Stimulated activated CD8-positive, alpha-beta memory T cell treated with anti-CD3 and anti-CD28 coated beads, Interleukin-15, amount 100 ng/mL, for 1 hour (primary cell): ENCODE results near the gene ARHGEF11.

Experiments used
- DNase-seq: peaks from one replicate; pipeline ENCODE4 v3.0.0-alpha.2; 2020; ENCODE audit warnings: low read depth

ARHGEF11 gene

DNA sequence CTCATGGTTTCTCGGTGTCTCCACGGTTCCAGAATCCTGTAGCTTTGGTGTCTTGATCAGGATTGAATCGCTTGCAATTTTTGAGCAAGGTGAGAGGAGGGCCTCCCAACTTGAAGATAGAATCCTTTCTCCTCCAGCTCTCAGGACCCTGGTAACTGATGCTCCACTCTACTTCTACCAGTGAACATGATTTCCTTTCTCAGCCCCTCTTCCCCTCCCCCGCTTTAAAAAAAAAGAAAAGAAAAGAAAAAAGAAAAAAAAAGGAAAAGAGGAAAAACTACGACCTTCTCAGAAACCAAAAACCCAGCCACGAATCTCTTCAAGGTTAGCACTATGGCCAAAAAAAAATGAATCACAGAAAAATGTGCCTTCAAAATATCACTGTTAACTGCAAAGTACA is 1.2 kb downstream of the ARHGEF11 start:
- no peak for DNase-seq

DNA sequence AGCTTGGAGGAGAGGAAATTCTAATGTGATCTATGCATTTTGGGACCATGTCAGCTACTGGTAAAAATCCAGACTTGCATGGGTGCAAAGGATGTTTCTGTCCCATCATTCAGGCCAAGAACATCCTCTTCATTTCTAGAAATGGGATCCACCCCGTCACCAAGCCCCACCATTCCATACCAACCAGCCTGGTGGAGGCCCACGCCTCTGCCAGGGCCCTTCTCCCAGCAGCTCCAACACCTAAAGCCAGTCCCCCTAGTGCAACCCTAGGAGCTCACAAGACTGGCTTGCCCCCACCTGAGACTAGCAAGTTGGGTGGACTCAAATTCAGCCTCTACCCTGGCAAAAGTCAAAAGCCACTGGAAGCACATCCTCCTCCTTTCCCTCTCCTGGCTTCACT is 1.9 kb downstream of the ARHGEF11 start:
- DNase-seq, result no peak

DNA sequence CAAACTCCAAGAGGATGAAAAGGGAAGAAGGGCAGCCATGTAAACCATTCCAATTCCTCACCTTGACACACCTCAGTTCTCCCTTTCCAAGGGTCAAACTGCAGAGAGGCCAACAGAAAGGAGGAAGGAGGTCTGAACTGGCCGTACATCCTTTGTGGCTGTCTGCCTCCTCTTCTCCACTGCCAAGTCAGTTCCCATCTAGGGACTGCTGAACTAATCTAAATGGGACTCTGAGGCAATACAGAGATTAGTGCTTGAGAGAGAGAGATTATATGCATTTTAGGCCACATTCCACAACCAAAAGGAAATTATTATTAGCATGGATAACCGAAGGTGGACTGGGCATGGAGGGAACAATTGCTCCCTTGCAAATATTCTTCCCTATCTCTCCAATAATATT is 2.7 kb downstream of the ARHGEF11 start:
- no peak for DNase-seq

DNA sequence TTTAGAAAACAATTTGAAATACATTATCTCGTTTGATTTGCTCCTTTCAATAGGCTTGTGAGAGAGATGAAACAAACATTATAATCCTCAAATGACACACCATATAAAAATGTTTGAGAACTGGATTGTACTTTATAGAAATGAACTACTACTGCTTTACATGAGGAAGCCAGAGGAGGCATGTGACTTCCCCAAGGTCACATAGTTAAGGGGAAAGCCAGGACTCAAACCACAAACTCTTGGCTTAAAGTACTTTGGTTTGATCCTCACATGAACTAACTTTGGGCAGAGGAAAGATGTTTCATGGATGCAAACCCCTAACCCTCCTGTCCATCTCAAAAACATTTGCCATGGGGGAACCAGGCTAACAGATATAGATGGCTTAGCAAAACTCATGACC is 4.7 kb downstream of the ARHGEF11 start:
- no peak for DNase-seq

DNA sequence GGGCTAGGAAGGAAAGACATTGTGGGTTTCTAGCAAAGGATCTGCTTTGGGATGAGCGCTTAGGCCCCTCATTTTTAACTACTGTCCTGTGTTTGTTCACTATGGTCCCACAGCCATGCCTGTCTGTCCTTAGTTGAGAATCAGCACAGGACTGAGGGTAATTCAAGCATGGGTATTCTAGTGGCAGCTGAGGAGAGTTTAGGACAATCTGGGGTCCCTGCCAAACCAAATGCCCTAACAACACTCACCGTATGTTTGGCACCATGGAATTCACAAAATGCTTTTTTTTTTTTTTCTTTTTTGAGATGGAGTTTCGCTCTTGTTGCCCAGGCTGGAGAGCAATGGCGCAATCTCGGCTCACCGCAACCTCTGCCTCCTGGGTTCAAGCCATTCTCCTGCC is 10.4 kb downstream of the ARHGEF11 start:
- no peak for DNase-seq

DNA sequence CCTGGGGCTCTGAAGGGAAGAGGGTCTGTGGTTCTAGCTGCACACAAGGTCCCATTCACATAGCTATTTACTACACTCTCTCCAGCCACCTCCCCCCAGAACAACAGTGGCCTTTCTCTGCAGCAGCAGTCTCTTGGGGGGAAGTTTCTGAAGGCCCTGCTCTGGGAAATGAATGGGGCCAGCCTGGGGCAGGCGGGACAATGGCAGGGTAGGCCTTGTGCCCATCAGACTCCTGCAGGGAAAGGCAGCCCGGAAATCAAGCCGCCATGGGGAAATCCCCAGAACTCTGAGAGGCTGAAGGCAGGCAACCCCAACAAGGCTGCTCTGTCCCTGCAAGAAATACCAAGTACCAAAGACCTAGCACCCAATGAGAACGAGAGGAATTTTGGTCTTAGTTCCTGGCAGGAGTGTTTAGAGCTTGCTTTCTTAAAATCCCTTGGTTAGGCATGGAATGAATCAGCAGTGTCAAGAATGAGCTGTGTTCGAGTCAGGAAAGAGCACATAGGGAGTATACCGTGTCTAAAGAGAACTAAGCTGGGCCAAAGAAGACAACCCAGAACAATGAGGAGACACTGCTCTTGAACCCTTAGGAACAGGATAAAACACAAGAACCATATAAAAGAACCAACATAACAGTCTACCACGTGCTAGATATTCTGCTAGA is 11.3 kb downstream of the ARHGEF11 start:
- DNase-seq, result no peak

DNA sequence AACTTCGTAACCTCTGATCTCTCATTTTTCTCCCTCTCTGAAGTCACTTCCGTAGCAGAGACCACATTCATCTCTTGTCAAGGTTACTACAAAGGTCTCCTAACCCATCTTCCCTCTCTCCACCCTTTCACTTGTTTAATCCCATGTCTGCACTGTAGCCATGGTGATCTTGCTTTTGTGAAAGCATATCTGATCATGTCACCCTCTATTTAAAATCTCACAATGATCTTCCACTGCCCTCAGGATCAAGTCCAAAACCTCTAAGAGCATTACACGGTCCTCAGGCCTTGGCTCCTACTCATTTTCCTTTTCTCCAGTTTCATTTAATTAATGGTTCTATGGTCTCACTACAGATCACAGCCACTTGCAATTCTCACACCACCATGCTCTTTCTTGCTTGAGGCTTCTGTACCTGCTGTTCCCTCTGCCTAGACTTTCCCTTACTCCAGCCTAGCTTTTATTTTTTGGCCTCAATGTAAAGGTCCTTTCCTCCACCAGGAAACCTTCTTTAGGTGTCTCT is 12.1 kb downstream of the ARHGEF11 start:
- no peak for DNase-seq

DNA sequence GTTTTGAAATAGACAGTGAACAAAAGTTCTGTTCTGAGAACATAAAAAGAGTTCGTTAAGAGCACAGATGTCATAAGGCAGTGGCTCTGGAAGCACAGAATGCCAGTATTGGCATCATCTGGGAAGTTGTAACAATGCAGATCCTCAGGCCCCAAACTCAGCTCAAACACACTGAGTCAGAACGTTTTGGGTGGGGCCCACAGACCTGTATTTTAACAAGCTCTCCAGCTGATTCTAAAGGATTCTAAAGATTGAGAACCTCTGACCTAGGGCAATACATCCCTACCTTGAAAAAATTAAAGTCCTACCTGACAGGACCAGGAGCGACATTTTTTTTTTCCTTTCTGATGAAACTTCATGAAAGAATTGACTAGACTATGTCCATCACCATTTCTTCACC is 13.2 kb downstream of the ARHGEF11 start:
- DNase-seq, result no peak

DNA sequence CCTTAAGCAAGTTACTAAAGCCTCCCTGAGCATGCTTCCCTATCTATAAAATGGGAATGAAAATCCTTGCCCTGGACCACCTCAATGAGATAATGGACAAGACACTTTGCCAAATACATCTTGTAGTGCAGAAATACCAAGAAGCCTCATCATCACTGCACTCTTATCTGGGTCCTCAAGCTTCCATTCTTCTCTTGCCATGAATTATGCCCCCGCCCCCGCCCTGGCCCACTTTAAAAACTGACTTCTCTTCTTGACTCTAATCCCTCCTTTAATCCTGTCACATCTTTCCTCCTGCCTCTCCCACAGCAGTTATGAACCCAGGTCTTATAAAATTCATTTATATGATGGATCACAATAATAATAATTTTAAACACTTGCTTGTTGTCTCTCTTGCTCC is 14.8 kb downstream of the ARHGEF11 start:
- DNase-seq, result no peak

DNA sequence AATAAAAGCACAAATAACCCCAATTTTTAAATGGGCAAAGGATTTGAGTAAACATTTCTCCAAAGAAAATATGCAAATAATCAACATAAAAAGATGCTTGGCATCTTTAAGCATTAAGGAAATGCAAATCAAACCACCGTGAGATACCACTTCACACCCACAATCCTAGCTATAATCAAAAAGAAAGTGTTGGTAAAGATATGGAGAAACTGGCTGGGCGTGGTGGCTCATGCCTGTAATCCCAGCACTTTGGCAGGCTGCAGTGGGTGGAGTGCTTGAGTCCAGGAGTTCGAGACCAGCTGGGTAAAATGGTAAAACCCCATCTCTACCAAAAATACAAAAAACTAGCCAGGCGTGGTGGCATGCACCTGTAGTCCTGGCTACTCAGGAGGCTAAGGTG is 16.9 kb downstream of the ARHGEF11 start:
- no peak for DNase-seq

DNA sequence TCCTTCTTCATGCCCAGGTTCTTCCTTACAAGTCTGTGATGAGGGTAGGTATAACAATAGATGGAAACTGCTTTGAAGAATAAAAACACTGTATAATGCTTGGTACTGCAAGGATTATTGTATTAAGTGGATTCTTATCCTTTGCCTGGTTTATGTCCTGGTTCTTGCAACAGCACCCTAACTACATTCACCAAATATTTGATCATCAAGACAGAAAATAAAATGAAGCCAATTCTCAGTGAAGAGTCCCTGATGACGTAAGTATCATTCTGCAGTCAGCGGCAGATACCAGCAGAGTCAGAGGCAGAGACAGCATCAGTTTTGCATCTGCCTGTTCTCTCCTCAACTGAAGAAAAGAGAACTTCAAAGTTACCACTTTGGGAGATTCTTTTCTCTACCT is 19.7 kb downstream of the ARHGEF11 start:
- no peak for DNase-seq

DNA sequence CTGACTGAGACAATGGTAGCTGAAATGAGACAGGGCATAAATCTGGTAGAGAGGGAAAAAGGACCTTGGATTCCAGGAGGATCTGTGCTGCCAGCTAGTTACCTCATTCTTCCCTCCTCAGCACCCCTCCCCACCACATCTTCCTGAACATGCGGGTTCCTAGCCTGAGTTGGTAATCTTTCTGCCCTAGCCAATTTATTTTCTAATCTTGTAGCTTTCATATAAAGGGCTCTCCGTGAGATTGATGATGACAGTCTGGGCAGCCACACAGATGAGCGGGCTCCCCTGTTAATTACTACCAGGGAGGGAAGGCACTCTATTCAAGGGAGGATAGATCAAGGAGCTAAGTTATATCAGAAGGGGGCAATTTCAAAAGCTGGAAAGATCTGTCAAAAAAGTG is 20.2 kb downstream of the ARHGEF11 start:
- DNase-seq, result no peak

DNA sequence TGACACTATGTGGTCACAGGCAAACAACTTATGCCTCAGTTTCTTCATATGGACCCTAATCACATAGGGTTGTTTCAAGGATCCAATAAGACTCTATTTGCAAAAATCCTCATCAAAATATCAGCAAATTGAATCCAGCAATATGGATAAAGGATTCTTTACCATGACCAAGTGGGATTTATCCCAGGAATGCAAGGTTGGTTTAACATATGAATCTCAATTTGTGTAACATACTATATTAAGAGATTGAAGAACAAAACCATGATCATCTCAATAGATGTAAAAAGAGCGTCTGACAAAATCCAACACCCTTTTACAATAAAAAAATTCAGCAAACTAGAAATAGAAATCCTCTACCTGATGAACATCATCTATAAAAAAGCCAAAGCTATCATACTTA is 23.9 kb downstream of the ARHGEF11 start:
- no peak for DNase-seq

DNA sequence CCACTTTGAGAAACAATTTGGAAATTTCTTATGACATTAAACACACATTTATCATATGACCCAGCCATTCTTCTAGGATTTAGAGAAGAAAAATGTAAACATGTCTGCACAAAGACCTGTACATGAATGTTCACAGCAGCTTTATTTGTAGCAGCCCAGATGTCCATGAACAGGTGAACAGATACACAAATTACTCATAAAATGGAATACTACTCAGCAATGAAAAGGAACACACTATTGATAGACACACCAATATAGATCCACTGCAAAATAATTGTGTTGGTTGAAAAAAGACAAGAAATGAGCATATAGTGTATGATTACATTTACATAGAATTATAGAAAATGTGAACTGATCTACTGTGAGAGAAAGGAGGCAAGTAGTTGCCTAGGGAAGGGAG is 26.1 kb downstream of the ARHGEF11 start:
- DNase-seq, result no peak

DNA sequence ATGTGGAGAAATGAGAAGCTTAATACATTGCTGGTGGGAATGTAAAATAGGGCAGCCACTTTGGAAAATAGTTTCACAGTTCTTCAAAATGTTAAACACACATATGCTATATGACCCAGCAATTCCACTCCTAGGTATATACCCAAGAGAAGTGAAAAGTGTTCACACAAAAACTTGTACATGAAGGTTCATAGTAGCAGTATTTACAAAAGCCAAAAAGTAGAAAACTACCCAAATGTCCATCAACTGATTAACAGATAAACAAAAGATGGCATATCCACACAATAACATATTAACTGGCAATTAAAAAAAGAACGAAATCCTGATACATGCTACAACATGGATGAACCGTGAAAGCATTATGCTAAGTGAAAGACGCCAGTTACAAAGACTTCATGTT is 33.7 kb downstream of the ARHGEF11 start:
- no peak for DNase-seq

DNA sequence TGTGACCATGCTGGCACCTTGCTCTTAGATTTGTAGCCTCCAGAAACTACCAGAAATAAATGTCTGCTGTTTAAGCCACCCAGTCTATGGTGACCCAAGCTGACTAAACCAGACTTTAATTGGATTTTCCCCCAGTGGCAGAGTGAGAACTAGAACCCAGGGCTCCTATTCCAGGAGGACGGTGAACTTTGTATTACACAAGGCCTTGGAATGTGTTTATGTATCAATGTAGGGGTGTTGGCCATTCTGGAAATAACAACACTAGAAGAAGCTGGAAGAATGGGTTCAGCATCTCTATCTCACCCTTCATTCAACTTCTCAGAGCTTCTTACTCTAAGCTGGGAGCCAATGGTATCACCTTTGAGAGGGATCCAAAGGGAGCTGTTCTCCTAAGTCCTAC is 37.0 kb downstream of the ARHGEF11 start:
- DNase-seq, result no peak

DNA sequence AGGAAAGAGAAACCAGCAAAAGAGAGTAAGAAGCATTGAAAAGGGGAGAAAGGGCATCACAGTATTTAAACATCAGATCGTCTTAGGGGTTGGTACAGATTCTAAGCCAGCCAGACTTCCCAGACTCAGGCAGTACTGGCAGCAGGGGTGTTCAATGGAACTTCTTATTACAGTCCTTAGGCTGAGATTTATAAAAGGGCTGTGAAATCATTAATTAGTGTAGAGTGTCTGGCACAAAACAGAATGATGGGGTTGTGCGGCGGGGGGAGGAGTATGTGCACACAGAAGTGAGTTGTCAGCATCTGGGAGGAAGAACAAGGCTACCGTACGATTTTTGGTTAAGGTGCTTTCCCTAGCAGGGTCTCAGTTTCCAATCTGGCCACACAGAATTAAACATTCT is 38.2 kb downstream of the ARHGEF11 start:
- no peak for DNase-seq

DNA sequence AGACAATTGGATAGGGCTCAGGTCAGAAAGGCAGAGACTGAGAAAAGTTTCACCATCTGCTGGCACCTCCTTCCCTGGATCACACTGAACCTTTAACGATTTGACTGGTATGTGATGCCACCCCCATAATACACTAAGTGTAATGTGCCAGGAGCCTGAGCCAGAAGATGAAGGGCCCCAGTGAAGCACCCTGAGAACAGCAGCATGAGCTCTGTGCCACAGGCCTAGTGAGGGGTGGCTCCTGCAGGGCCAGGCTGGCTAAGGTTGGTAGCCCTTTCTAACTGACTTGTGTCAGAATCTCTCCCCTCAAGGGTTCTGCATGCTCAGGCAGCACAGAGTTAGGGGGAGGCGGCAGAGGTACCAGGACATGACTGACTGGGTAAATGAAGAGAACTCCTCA is 38.9 kb downstream of the ARHGEF11 start:
- DNase-seq, result no peak

DNA sequence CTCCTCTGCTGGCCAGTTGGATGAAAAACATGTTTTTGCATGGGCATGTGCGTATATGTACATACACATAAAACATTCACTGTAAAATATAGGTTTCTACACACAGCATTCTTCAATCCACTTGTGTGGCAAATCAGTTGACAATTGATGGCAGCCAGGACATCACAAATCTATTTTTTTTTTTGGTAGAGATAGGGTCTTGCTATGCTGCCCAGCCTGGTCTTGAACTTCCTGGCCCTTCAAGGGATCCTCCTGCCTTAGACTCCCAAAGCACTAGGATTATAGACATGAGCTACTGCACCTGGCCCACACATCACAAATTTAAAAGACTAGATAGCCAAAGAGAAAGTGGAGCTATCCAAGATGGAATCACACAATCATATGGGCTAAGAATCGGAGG is 39.6 kb downstream of the ARHGEF11 start:
- no peak for DNase-seq

DNA sequence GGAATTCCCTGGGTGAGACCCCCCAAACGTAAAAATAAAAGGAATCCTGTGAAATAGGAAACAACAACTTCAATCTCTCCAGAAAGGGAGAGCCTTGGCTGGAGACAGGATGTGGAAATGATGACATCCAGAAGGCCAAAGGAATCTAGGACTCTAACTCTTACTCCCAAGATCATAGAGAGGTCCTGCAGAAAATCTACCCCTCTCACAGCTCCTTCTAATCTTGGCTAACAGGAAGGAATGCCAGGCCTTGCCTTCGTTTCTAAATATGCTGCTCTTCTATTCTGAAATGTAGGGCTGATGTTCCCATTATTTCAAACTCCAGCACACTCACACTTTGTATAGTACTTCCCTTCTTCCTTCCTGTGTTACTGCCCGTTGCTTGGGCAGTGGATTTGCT is 40.7 kb downstream of the ARHGEF11 start:
- no peak for DNase-seq

DNA sequence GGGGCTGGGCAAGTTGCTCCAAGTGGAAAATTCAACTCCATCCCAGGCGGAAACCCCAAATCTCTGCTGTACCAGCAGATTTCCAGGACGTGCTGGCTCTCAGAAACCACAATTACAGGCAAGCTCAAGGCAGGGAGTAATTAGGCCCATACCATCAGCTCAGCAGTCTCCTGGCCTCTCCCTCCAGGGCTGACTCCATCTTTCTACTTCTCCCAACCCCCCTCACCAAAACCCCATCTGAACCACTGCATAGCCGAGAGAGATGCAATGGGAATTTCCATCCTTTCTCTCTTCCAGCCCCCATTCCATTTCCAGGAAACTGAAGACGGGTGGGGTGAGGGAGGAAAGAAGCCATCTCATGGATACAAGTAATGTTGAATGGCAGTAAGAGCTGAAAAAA is 41.2 kb downstream of the ARHGEF11 start:
- DNase-seq, result no peak

DNA sequence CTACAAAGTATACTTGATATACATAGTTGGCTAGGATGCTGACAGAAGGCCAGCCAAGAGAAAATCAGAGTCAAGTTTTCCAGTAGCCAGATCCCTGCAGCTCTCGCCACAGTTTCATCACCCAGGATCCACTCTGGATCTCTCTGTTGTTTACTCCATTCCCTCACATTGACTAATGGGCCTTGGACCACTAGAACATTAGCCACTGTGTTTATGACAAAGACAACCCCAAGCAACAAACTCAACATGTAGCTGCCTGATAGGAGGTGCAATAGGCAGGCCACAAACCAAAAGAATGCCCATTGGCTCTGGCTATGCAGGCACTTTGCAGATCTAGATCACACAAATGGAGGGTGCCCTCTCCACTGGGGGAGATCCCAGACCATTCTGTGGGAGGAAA is 44.2 kb downstream of the ARHGEF11 start:
- no peak for DNase-seq

DNA sequence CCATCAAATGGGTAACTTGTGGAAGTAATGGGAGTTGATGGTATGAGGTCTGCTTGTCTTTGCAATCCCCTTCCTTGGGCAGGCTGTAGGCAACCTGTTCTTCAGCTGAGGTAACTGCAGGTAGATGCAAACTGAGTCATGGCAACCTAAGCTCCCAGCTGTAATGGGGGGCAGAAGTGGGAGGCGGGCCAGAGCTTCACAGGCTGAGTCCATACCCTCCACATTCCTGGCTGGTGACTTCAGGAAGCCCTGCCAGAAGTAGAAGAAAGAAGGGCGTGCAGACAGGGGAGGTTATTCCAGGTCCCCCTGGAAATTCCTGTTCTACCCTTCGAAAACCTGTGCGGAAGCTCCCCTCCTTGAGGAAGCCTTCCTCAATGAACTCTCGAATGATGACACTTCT is 44.9 kb downstream of the ARHGEF11 start:
- no peak for DNase-seq

DNA sequence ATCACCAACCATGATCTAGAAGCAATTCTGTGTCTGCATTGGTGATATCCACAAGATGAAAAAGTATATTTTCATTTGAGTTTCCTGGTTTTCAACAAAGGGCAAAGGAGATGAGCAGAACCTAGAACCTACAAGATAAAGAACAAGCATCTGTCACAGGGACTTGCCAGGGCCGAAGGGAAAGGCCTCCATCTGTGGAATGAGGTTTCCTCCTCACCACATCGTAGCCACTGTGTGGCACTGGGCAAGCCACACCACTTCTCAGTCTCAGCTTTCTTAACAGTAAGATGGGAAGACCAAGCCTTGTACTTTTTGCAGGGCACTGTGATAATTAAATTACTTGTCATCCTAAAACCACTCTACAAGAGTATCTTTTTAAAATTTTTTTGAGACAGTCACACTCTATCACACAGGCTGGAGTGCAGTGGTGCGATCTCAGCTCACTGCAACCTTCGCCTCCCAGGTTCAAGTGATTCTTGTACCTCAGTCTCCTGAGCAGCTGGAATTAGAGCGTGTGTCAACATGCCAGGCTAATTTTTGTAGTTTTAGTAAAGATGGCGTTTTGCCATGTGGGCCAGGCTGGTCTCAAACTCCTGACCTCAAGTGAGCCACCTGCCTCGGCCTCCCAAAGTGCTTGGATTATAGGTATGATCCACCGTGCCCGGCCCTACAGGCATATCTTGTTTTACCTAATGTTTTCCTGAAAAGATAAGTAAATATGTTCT is 45.8 kb downstream of the ARHGEF11 start:
- DNase-seq, result no peak
